Nasal cavity respiratory epithelium epithelial cell of viscerocranial mucosa (primary cell): Measurements from ENCODE around the gene AKAP3. TPM values are rescaled to one million over a fixed set of nuclear protein-coding genes. Genes with fewer than 3 reads are reported as not detected.

ENCODE experiments used
- total RNA-seq: library from RNA; depleted of rRNA; stranded (reverse); fragments of >200 nt; gene quantifications from 2 replicates; pipeline ENCODE4 v1.2.3, GENCODE V29; 2014

Gene AKAP3
- total RNA-seq: 1.0 and 1.7 TPM in 2 replicates

DNA sequence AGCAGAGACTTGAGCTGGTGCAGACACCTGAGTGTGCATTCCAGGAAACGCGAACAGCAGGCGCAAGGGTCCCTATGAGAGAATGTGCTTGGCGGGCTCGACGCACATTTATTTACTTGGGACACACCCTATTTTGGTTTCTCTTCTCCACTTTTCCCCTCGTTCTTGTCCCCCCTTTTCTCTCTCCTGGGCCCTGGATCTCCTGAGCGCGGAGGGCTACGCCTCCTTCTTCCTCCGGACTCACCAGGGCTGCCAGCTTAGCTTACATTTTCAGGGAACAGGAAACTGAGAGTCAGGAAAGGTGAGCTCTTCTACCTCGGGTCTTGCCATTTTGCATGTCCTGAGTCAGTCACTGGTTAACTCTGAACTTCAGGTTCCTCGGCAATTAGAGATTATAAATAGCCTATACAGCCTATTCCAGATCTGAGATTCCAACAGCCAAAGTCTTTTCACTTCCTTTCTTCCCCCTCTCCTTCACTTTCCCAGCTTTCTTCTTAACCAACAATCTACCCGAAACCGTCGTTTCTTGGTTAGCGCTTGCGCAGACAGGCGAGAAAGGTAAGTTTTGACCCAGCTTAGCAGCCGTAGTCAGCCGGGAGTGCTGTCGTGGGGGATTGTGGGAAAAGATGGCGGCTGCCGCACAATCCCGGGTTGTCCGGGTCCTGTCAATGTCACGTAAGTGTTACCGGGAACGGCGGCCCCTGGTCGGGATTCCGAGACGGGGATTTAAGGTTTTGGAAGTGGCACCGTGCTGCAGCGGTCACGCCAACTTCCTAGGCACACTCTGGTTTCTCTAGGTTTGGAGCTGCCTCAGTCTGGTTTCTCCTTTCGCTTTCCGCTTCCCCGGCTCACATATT lies at the start of gene AKAP3, which contains the start of gene NDUFA9:
Gene AKAP3, minus strand, starts transcription at position 551 of the 857 bp plus-strand sequence. CDS start 10,855 bp downstream, outside the sequence.
Gene NDUFA9, plus strand, starts transcription at position 614 of the 857 bp plus-strand sequence. Its CDS starts 13 bp downstream, at position 627.

Other genes starting within 250 kb of the AKAP3 start
- not detected in 2 replicates for gene FGF6, start 203.2 kb downstream of the AKAP3 start, total RNA-seq
- 0.64 and 0.68 TPM in 2 replicates for gene RAD51AP1, start 110.2 kb downstream of the AKAP3 start, total RNA-seq
- gene DYRK4, start 86.8 kb downstream of the AKAP3 start, total RNA-seq: 28.9 and 40.0 TPM in 2 replicates
- gene NDUFA9, start 63 bp upstream of the AKAP3 start, total RNA-seq: 25.3 and 44.0 TPM in 2 replicates
- gene GALNT8, start 71.3 kb upstream of the AKAP3 start, total RNA-seq: not detected in 2 replicates